ENCODE results near the gene AQP1.

AQP1 gene

DNA sequence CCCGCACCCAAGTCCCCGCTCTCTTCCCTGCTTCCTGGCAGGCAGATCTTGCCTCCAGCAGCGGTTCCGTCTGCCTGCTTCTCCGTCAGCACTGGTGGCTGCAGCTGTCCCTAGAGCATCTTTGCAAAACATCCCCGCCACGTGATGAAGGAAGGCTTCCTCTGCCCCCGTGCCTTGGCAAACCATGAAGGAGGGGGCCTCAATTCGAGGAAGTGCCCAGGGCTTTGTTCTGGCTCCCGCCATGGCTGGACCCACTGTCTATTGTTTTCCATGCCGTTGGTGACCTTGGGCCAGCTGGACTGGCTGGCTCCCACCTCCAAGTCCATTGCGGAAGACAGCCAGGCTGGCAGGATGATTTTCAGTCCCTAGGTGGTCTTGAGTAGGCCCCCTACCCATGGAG is 13.2 kb upstream of the AQP1 start:
- no peak for DNase-seq
- Histone ChIP-seq H3K27me3 (no peaks in the 10 kb centered on the region), H3K9me3 (no peaks in the 10 kb centered on the region), H3K4me1 (peaks cover 0 to 70% (median 50%) of the 10 kb centered on the region in 4 donors), H3K27ac (no peak overlapping the region), H3K36me3 (no peaks in the 10 kb centered on the region), H3K4me3 (no peak overlapping the region)
- intact Hi-C loops (cut with DNase I; ENCODE audit: low total_unique reads): no loop called here
- TF ChIP-seq, protein P1, sequence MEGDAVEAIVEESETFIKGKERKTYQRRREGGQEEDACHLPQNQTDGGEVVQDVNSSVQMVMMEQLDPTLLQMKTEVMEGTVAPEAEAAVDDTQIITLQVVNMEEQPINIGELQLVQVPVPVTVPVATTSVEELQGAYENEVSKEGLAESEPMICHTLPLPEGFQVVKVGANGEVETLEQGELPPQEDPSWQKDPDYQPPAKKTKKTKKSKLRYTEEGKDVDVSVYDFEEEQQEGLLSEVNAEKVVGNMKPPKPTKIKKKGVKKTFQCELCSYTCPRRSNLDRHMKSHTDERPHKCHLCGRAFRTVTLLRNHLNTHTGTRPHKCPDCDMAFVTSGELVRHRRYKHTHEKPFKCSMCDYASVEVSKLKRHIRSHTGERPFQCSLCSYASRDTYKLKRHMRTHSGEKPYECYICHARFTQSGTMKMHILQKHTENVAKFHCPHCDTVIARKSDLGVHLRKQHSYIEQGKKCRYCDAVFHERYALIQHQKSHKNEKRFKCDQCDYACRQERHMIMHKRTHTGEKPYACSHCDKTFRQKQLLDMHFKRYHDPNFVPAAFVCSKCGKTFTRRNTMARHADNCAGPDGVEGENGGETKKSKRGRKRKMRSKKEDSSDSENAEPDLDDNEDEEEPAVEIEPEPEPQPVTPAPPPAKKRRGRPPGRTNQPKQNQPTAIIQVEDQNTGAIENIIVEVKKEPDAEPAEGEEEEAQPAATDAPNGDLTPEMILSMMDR (IDR thresholded peaks at IDR 0.05): no peak

DNA sequence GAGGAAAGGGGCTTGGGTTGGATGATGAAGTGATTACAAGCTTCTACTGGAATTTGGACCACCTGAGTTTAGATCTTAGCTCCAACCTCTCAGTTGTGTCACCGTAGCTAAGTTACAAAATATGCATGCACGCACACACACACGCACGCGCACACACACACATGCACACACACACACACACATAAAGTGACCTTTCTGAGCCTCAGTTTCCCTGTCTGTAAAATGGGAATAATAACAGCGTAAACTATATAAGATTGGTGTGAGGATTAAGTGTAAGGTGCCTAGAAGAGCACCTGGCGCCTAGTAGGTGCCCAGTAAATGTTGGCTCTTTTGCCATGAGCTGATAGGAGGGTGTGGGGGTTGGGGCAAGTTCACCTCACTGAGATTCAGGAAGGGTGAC is 12.6 kb upstream of the AQP1 start:
- TF ChIP-seq, protein P1 (IDR thresholded peaks at IDR 0.05): no peak
- peak overlapping the region; percentile 70 to 82 for H3K27ac ChIP-seq
- DNase-seq: no peak
- H3K4me1 ChIP-seq: peaks cover 0 to 63% (median 43%) of the 10 kb centered on the region in 4 donors
- no peaks in the 10 kb centered on the region for H3K9me3 ChIP-seq
- no peaks in the 10 kb centered on the region for H3K36me3 ChIP-seq
- no peak overlapping the region for H3K4me3 ChIP-seq
- intact Hi-C loops (cut with DNase I; ENCODE audit: low total_unique reads): no loop called here
- no peaks in the 10 kb centered on the region for H3K27me3 ChIP-seq

DNA sequence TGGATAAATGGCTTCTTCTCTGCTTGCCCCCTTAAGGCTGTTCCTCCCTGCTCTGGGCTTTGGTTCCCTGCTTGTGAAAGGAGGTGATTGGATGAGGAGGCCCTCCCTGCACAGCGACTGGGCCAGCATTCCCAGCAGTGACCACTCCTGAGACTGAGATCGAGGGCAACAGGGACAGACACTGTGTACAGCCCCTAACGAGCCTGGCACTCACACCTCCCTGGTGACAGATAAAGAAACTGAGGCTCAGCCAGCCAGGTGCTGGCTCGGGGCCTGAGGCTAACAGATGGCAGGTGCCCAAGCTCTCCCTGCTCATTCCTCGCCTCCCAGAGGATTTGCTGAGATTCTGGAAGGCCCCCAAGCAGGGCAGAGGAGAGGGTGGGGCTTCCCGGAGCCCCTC is 12.0 kb upstream of the AQP1 start:
- peak overlapping the region; percentile 70 to 82 for H3K27ac ChIP-seq
- intact Hi-C loops (cut with DNase I; ENCODE audit: low total_unique reads): no loop called here
- H3K4me1 ChIP-seq: peaks cover 0 to 60% (median 39%) of the 10 kb centered on the region in 4 donors
- H3K27me3 ChIP-seq: no peaks in the 10 kb centered on the region
- no peak for DNase-seq
- H3K9me3 ChIP-seq: no peaks in the 10 kb centered on the region
- H3K36me3 ChIP-seq: no peaks in the 10 kb centered on the region
- TF ChIP-seq, protein P1 (IDR thresholded peaks at IDR 0.05): no peak
- H3K4me3 ChIP-seq: no peak overlapping the region

DNA sequence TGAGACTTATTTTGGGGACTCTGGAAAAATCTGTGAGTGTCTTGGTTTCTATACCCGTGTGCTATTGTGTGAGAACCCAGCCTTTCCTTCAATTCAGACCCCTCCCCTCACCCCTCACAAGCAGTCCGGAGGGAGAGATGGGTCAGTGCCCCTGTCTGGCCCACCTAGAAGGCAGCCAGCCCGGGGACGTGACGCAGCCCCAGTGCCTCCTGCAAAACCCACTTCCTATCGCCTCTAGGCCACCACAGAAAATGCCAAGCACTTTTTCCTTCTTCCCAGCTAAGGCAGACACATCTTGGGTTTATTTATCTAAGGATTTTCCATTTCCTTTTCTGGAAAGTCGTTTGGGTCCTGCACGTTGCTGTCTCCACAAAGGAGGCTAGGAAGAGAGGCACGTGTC is 11.6 kb upstream of the AQP1 start:
- TF ChIP-seq, protein P1 (IDR thresholded peaks at IDR 0.05): no peak
- Histone ChIP-seq H3K27ac (peak overlapping the region; percentile 70 to 82), H3K36me3 (no peaks in the 10 kb centered on the region)

DNA sequence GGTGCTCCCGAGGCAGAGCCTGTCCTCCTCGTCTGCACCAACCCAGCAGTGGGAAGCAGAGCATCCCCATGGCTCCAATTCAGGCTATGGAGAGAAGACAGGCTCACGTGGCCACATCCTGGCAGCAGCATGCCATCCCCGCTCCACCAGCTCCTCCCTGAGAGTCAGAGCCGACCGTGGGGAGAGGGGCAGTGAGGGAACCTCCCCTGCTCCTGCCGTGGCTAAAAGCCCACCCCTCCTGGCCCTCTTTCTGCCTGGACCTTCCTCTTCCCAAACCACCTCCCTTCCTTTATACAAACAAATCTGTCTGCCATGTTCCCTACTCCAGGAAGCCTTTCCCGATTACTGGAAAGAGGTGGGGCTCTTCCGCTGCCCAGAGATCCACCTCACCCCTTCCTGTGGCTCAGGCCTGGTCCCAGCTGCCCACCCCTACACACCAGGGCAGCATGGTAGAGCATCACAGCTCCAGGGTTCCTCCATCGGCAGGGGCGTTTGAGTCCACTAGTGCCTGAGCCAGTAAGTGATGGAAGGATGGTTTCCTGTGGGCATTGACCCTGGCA is 10.8 kb upstream of the AQP1 start:
- peaks cover 0 to 63% (median 41%) of the 10 kb centered on the region in 4 donors for H3K4me1 ChIP-seq
- no peaks in the 10 kb centered on the region for H3K9me3 ChIP-seq
- DNase-seq: no peak
- intact Hi-C loops (cut with DNase I; ENCODE audit: low total_unique reads): no loop called here
- H3K27ac ChIP-seq: peak overlapping the region; percentile 70 to 82
- H3K36me3 ChIP-seq: no peaks in the 10 kb centered on the region
- H3K4me3 ChIP-seq: no peak overlapping the region
- H3K27me3 ChIP-seq: no peaks in the 10 kb centered on the region
- TF ChIP-seq, protein P1 (IDR thresholded peaks at IDR 0.05): no peak

More for the DNA sequence above, 11.6 kb upstream of the AQP1 start:
- Histone ChIP-seq H3K4me3 (no peak overlapping the region), H3K9me3 (no peaks in the 10 kb centered on the region), H3K4me1 (peaks cover 0 to 62% (median 37%) of the 10 kb centered on the region in 4 donors), H3K27me3 (no peaks in the 10 kb centered on the region)
- no peak for DNase-seq
- intact Hi-C loops (cut with DNase I; ENCODE audit: low total_unique reads): no loop called here

DNA sequence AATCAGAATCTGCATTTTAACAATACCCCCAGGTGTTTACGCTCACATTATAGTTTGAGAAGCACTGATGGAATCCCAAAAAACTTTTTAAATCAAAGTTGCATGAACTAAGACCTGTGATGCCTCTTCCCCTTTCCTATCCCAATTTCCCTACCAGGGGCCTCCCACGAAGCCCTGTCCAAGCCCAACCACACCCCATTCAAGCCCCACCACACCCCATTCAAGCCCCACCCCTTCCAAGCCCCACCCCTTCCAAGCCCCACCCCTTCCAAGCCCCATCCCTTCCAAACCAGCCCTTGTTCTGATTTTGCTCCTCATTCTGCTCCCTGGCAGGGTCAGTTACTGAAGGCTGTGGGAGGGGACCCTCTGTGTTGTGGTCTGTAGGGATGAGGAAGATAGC is 9.8 kb upstream of the AQP1 start:
- TF ChIP-seq, protein P1 (IDR thresholded peaks at IDR 0.05): no peak
- Histone ChIP-seq H3K27ac (peak overlapping the region in 1 of 2 donors; percentile 70), H3K4me1 (peaks cover 0 to 66% (median 48%) of the 10 kb centered on the region in 4 donors), H3K27me3 (no peaks in the 10 kb centered on the region), H3K36me3 (no peaks in the 10 kb centered on the region), H3K4me3 (no peak overlapping the region), H3K9me3 (no peaks in the 10 kb centered on the region)
- DNase-seq: no peak
- intact Hi-C loops (cut with DNase I; ENCODE audit: low total_unique reads): no loop called here
